IMR-90 (cell line): ENCODE data around the gene HS6ST3. TPM values are rescaled to one million over a fixed set of nuclear protein-coding genes. Genes with fewer than 3 reads are reported as not detected.

Experiments used
- ATAC-seq: fragments of 200-7000 bp; cut with Tn5 transposase; 2 replicates; pipeline ENCODE4 v1.9.1; 2020; ENCODE audit warnings: low read depth, mild to moderate bottlenecking, moderate library complexity
- BruUV-seq: library from RNA; stranded (reverse); fragments of 400-500 nt; replicated peaks from 2 replicates; lab custom pipeline; 2021; lab: Mats Ljungman, UMichigan
- CTCF ChIA-PET: fragments of 300-600 bp; formaldehyde crosslinking; extraction: SDS; loops from one replicate; lab custom pipeline; 2021; ENCODE audit warnings: antibody characterized with exemption; lab: Yijun Ruan, JAX
- POLR2A ChIA-PET: fragments of 300-600 bp; sonication (Branson Sonifier 250); formaldehyde crosslinking; loops from one replicate; lab custom pipeline; 2022; ENCODE audit warnings: antibody characterized with exemption; ENCODE audit not compliant: unreplicated experiment; lab: Charles Lee
- DNase-seq: peaks from one replicate; pipeline ENCODE4 v3.0.0; 2013
- H2AFZ ChIP-seq: replicated peaks from 2 replicates; pipeline ENCODE3; 2013; ENCODE audit warnings: low read length, mild to moderate bottlenecking; ENCODE audit not compliant: poor library complexity
- H2AK5ac ChIP-seq: 2 replicates; pipeline ENCODE4 v1.6.1; 2013; ENCODE audit warnings: low read depth, low read length, inconsistent platforms
- H2AK9ac ChIP-seq: replicated peaks from 2 replicates; pipeline ENCODE3; 2013; ENCODE audit warnings: mild to moderate bottlenecking, low read depth, low read length, moderate library complexity; ENCODE audit not compliant: poor library complexity
- H2BK120ac ChIP-seq: 2 replicates; pipeline ENCODE4 v1.6.1; 2013; ENCODE audit warnings: low read depth, low read length, inconsistent platforms
- H2BK15ac ChIP-seq: 3 replicates; pipeline ENCODE4 v1.6.1; 2013; ENCODE audit warnings: low read depth, low read length, inconsistent platforms
- H2BK20ac ChIP-seq: 2 replicates; pipeline ENCODE4 v1.6.1; 2013; ENCODE audit warnings: low read depth, mild to moderate bottlenecking, inconsistent platforms, low read length, moderate library complexity
- H2BK5ac ChIP-seq: 2 replicates; pipeline ENCODE4 v1.6.1; 2013; ENCODE audit warnings: mild to moderate bottlenecking, low read depth, low read length, inconsistent platforms; ENCODE audit not compliant: poor library complexity, severe bottlenecking
- H3K14ac ChIP-seq: replicated peaks from 2 replicates; pipeline ENCODE4 v1.6.1; 2013; ENCODE audit warnings: low read depth, low read length, inconsistent platforms
- H3K18ac ChIP-seq: 2 replicates; pipeline ENCODE4 v1.6.1; 2013; ENCODE audit warnings: low read depth, low read length, control low read depth
- H3K23ac ChIP-seq: 2 replicates; pipeline ENCODE4 v1.6.1; 2013; ENCODE audit warnings: low read depth, low read length, inconsistent platforms
- H3K27ac ChIP-seq: 2 replicates; pipeline ENCODE4 v1.5.1; 2013; ENCODE audit warnings: mild to moderate bottlenecking, control low read depth, low read length; ENCODE audit not compliant: insufficient read depth
- H3K27me3 ChIP-seq: 2 replicates; pipeline ENCODE4 v1.6.1; 2013; ENCODE audit warnings: low read length; ENCODE audit not compliant: control insufficient read depth, insufficient read depth
- H3K36me3 ChIP-seq: 2 replicates; pipeline ENCODE4 v1.6.1; 2013; ENCODE audit warnings: low read length, mixed read lengths; ENCODE audit not compliant: control insufficient read depth, insufficient read depth
- H3K4ac ChIP-seq: 2 replicates; pipeline ENCODE4 v1.6.1; 2013; ENCODE audit warnings: low read depth, low read length, inconsistent platforms
- H3K4me1 ChIP-seq: 2 replicates; pipeline ENCODE4 v1.6.1; 2013; ENCODE audit warnings: low read length, mixed read lengths; ENCODE audit not compliant: control insufficient read depth, insufficient read depth
- H3K4me2 ChIP-seq: 2 replicates; pipeline ENCODE4 v1.6.1; 2013; ENCODE audit warnings: low read depth, mild to moderate bottlenecking, control low read depth, low read length, moderate library complexity
- H3K4me3 ChIP-seq: 2 replicates; pipeline ENCODE4 v1.5.1; 2013; ENCODE audit warnings: low read depth, mild to moderate bottlenecking, control low read depth, low read length, moderate library complexity; ENCODE audit not compliant: insufficient read depth
- H3K56ac ChIP-seq: 2 replicates; pipeline ENCODE4 v1.6.1; 2013; ENCODE audit warnings: low read length, inconsistent platforms; ENCODE audit not compliant: insufficient read depth; ENCODE audit errors: extremely low read depth
- H3K79me1 ChIP-seq, 2 experiments: 2 replicates each; pipeline ENCODE4 v1.6.1; 2013; ENCODE audit warnings: low read length in 2 of 2, inconsistent platforms in 1 of 2, low read depth in 1 of 2
- H3K9ac ChIP-seq: 2 replicates; pipeline ENCODE4 v1.6.1; 2013; ENCODE audit warnings: low read depth, low read length, control low read depth
- H3K9me1 ChIP-seq: 2 replicates; pipeline ENCODE4 v1.6.1; 2013; ENCODE audit warnings: low read length, inconsistent platforms; ENCODE audit not compliant: insufficient read depth
- H3K9me3 ChIP-seq: 2 replicates; pipeline ENCODE4 v1.6.1; 2013; ENCODE audit warnings: low read length; ENCODE audit not compliant: control insufficient read depth, insufficient read depth
- H4K20me1 ChIP-seq: 2 replicates; pipeline ENCODE4 v1.6.1; 2013; ENCODE audit warnings: low read length, inconsistent platforms; ENCODE audit not compliant: insufficient read depth
- H4K5ac ChIP-seq: 2 replicates; pipeline ENCODE4 v1.6.1; 2013; ENCODE audit warnings: mild to moderate bottlenecking, low read depth, low read length, control low read depth
- H4K8ac ChIP-seq, 2 experiments: 2 replicates each; pipeline ENCODE4 v1.6.1; 2013; ENCODE audit warnings: low read depth in 2 of 2, low read length in 2 of 2, control low read depth in 1 of 2, inconsistent platforms in 1 of 2
- H4K91ac ChIP-seq: 2 replicates; pipeline ENCODE4 v1.6.1; 2013; ENCODE audit warnings: low read depth, low read length, inconsistent platforms; ENCODE audit not compliant: insufficient read depth
- BHLHE40 ChIP-seq: fragments of 150-350 bp; IDR thresholded peaks from 2 replicates; pipeline ENCODE4 v1.6.1; 2016; ENCODE audit warnings: mild to moderate bottlenecking, low read depth, low read length
- CEBPB ChIP-seq: IDR thresholded peaks from 2 replicates; pipeline ENCODE4 v1.6.1; 2012; ENCODE audit warnings: low read depth, low read length, improper control_type of control experiment
- MAZ ChIP-seq: IDR thresholded peaks from 2 replicates; pipeline ENCODE4 v1.6.1; 2012; ENCODE audit warnings: low read depth, mild to moderate bottlenecking, low read length, improper control_type of control experiment, moderate library complexity, borderline replicate concordance
- MXI1 ChIP-seq: IDR thresholded peaks from 2 replicates; pipeline ENCODE4 v1.6.1; 2012; ENCODE audit warnings: low read depth, mild to moderate bottlenecking, low read length, moderate library complexity, borderline replicate concordance
- POLR2A ChIP-seq: IDR thresholded peaks from 2 replicates; pipeline ENCODE4 v1.6.1; 2012; ENCODE audit warnings: mild to moderate bottlenecking, low read depth, low read length
- RFX5 ChIP-seq: IDR thresholded peaks from 2 replicates; pipeline ENCODE4 v1.8.0; 2012; ENCODE audit warnings: low read depth, mild to moderate bottlenecking, low read length, moderate library complexity
- WGBS, 2 experiments: methylation state at CpG; one replicate each; pipeline versions ENCODE4 v1.1.5 to v1.1.7; 2013; ENCODE audit warnings: missing lambda C conversion rate in 2 of 2; ENCODE audit not compliant: insufficient read length in 1 of 2; ENCODE audit errors: extremely low coverage in 2 of 2; 5-methylcytosine and 5-hydroxymethylcytosine counted together
- dilution Hi-C: fragments of 300-500 bp; cut with HindIII; formaldehyde crosslinking; loops from one replicate; pipeline ENCODE4 v1.14.3; 2018; ENCODE audit warnings: low sequenced_read_pairs; ENCODE audit not compliant: unreplicated experiment
- in situ Hi-C: fragments of 300-500 bp; cut with MboI; formaldehyde crosslinking; loops from 3 replicates; pipeline ENCODE4 v1.14.3; 2019; ENCODE audit warnings: low sequenced_read_pairs, inconsistent platforms, mixed read lengths
- intact Hi-C: fragments of 100-400 bp; cut with micrococcal nuclease; formaldehyde crosslinking; loops from 2 replicates; pipeline ENCODE4 v1.10.0; 2022
- polyA plus RNA-seq, 3 experiments: library from polyadenylated mRNA; depleted of rRNA; stranded (reverse); fragments of >200 nt; gene quantifications; 2 replicates each; pipeline ENCODE4 v1.2.3, GENCODE V29; 2012; ENCODE audit warnings: low replicate concordance in 1 of 3
- total RNA-seq: library from RNA; depleted of rRNA; stranded (reverse); fragments of >200 nt; gene quantifications from 2 replicates; pipeline ENCODE4 v1.2.3, GENCODE V29; 2012

The HS6ST3 gene
- total and polyA plus RNA-seq, 2 of the 4 experiments (the other 2 are of a cell fraction): not detected

DNA sequence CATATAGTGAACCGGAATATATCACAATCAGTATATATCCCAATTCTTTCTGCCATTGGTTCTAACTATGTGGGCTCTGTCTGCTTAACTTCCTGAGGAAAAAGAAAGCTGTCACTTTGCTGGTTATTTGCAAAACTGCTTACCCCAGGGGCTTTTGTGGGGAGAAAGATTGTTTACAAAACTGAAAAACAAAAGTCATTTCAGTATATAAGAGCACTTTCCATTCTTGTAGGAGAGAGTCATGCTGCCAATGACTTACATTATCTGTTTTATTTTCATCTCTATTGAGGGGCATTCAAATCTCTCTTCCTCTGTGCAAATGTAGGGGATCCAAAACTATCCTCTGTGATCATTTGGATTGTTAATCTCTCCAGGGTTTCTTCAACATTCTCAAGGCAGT is 3.2 kb upstream of the HS6ST3 start:
- in situ Hi-C loops: no loop called here
- H3K9ac ChIP-seq: no peak overlapping the region
- no peak overlapping the region for H4K8ac ChIP-seq
- no peaks in the 10 kb centered on the region for H3K36me3 ChIP-seq
- H2AK5ac ChIP-seq: no peak overlapping the region
- H3K14ac ChIP-seq: no peak overlapping the region
- H2AK9ac ChIP-seq: no peak overlapping the region
- DNase-seq (no peak), ATAC-seq (no peak)
- dilution Hi-C loops: no loop called here
- H3K4me1 ChIP-seq: no peaks in the 10 kb centered on the region
- no peak overlapping the region for H3K4ac ChIP-seq
- TF ChIP-seq MXI1: no peak
- no peak for TF ChIP-seq POLR2A
- TF ChIP-seq BHLHE40: no peak
- TF ChIP-seq RFX5: no peak
- TF ChIP-seq MAZ: no peak
- TF ChIP-seq CEBPB: no peak
- BruUV-seq: no TSS peak
- H2BK5ac ChIP-seq: no peak overlapping the region
- no peak overlapping the region for H3K27ac ChIP-seq
- no peak overlapping the region for H3K18ac ChIP-seq
- no peak overlapping the region for H4K91ac ChIP-seq
- H2BK15ac ChIP-seq: no peak overlapping the region
- H3K9me1 ChIP-seq: no peaks in the 10 kb centered on the region
- H3K79me1 ChIP-seq: no peaks in the 10 kb centered on the region
- ChIA-PET POLR2A (no interaction called here), CTCF (no interaction called here)
- H3K27me3 ChIP-seq: peaks cover 37% of the 10 kb centered on the region
- H3K56ac ChIP-seq: no peak overlapping the region
- no CpG with 5 or more reads among the region's 1 CpG for whole genome bisulfite sequencing, 2 experiments
- intact Hi-C loops: no loop called here
- no peak overlapping the region for H2AFZ ChIP-seq
- H2BK20ac ChIP-seq: no peak overlapping the region
- no peak overlapping the region for H3K4me2 ChIP-seq
- no peak overlapping the region for H2BK120ac ChIP-seq
- no peaks in the 10 kb centered on the region for H3K9me3 ChIP-seq
- no peaks in the 10 kb centered on the region for H4K20me1 ChIP-seq
- H4K5ac ChIP-seq: no peak overlapping the region
- no peak overlapping the region for H3K23ac ChIP-seq
- no peak overlapping the region for H3K4me3 ChIP-seq
